Nephron (organoid): ENCODE measurements around the gene SPOCK2.

ENCODE experiments used
- H3K27ac Mint-ChIP-seq, 3 experiments: 2 replicates each; pipeline ENCODE4 v1.8.0; 2020; ENCODE audit warnings: mixed read lengths in 3 of 3, mild to moderate bottlenecking in 2 of 3, moderate library complexity in 1 of 3
- H3K27me3 Mint-ChIP-seq: 2 replicates; pipeline ENCODE4 v1.8.0; 2021; ENCODE audit warnings: low read depth, mild to moderate bottlenecking, moderate library complexity, mixed read lengths
- H3K36me3 Mint-ChIP-seq: 2 replicates; pipeline ENCODE4 v1.8.0; 2020; ENCODE audit warnings: low read depth, mixed read lengths
- H3K4me1 Mint-ChIP-seq: 2 replicates; pipeline ENCODE4 v1.8.0; 2020; ENCODE audit warnings: mixed read lengths
- H3K4me3 Mint-ChIP-seq, 3 experiments: 2 replicates each; pipeline ENCODE4 v1.8.0; 2020; ENCODE audit warnings: mild to moderate bottlenecking in 3 of 3, mixed read lengths in 3 of 3, moderate library complexity in 2 of 3
- H3K9me3 Mint-ChIP-seq: 2 replicates; pipeline ENCODE4 v1.8.0; 2020; ENCODE audit warnings: mixed read lengths
- TF ChIP-seq, protein P1 (sequence below), 3 experiments: fragments of 200-600 bp; sonication (generic); IDR thresholded peaks; one replicate each; pipeline ENCODE4 v1.5.0; 2021; ENCODE audit warnings: antibody characterized with exemption in 3 of 3; ENCODE audit not compliant: unreplicated experiment in 3 of 3

The SPOCK2 gene

DNA sequence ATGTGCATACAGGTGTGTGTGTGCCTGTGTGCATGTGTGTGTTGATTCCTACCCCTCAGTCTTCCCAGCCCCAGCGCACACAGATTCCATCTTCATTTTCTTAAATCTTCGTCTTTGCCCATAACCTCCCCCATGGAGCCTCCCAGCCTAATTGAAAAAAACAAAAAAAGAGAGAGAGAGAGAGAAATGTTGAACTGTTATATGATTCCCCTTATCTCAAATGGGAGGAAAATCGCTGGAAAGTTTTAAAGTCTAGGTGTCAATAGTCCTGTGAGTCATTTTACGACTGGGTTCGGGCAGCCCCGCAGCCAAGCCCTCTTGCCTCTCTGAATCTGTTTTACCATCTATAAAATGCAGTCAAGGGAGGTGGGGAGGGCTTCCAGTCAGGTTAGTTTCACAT lies 60.9 kb downstream of the SPOCK2 start:
- H3K4me3 Mint-ChIP-seq = peak overlapping the region in 1 of 3 experiments; percentile 39
- peaks cover 65% of the 10 kb centered on the region for H3K4me1 Mint-ChIP-seq
- H3K36me3 Mint-ChIP-seq = no peaks in the 10 kb centered on the region
- H3K27ac Mint-ChIP-seq = peak overlapping the region; percentile 17 to 94 (median 84)
- peaks cover 10% of the 10 kb centered on the region for H3K27me3 Mint-ChIP-seq
- H3K9me3 Mint-ChIP-seq = peaks cover 4% of the 10 kb centered on the region
- TF ChIP-seq, protein P1, sequence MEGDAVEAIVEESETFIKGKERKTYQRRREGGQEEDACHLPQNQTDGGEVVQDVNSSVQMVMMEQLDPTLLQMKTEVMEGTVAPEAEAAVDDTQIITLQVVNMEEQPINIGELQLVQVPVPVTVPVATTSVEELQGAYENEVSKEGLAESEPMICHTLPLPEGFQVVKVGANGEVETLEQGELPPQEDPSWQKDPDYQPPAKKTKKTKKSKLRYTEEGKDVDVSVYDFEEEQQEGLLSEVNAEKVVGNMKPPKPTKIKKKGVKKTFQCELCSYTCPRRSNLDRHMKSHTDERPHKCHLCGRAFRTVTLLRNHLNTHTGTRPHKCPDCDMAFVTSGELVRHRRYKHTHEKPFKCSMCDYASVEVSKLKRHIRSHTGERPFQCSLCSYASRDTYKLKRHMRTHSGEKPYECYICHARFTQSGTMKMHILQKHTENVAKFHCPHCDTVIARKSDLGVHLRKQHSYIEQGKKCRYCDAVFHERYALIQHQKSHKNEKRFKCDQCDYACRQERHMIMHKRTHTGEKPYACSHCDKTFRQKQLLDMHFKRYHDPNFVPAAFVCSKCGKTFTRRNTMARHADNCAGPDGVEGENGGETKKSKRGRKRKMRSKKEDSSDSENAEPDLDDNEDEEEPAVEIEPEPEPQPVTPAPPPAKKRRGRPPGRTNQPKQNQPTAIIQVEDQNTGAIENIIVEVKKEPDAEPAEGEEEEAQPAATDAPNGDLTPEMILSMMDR (IDR thresholded peaks at IDR 0.05; ENCODE audit: unreplicated experiment in 3 of 3) = no peak

DNA sequence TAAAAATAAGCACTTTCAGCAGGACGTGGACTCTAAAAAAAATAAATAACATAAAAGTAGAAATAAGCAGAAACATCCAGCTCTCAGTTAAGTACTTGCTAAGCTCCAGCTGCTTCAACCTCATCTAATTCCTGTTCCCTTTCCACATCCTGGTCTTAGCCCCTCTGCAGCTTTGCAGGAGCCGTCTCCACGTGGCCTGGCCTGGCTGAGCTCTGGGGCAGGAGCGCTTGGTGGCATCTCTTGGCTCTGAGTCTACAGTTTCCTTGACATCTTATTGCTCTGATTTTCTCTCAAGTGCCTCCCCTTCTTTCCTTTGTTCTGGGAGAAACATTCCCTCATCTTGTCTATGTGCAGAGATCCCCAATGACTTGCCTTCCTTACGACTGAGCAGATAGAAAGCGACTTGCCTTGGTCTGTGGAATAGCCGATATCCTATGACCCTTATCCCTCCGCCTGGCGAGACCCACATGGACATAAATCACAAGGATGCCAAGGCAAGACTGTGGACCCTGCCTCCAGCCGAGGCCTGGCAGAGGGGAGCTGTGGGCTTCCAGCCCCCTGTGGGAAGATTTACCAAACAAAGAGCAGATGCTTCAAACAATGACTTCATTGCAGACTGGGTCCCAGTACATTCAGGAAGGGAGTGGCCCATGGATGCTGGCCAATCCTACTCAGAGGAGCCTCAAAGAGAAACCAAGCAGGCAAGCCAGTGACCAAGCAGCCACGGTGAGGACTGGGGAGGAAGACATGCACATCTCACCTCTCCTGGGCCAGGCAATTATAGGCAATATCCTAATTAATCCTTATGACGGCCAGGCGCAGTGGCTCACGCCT lies 61.9 kb downstream of the SPOCK2 start:
- H3K27ac Mint-ChIP-seq = peak overlapping the region; percentile 21 to 94 (median 39)
- H3K36me3 Mint-ChIP-seq = no peaks in the 10 kb centered on the region
- TF ChIP-seq, protein P1 (IDR thresholded peaks at IDR 0.05; ENCODE audit: unreplicated experiment in 3 of 3) = no peak
- H3K27me3 Mint-ChIP-seq = peaks cover 10% of the 10 kb centered on the region
- H3K4me1 Mint-ChIP-seq = peaks cover 64% of the 10 kb centered on the region
- peaks cover 4% of the 10 kb centered on the region for H3K9me3 Mint-ChIP-seq
- no peak overlapping the region for H3K4me3 Mint-ChIP-seq

GRCh38 chr10:72025832-72026231 lies 62.5 kb downstream of the SPOCK2 start:
- TF ChIP-seq, protein P1 (IDR thresholded peaks at IDR 0.05; ENCODE audit: unreplicated experiment in 3 of 3) = no peak
- Mint-ChIP-seq H3K4me1 (peaks cover 67% of the 10 kb centered on the region), H3K36me3 (no peaks in the 10 kb centered on the region), H3K27ac (peak overlapping the region in 2 of 3 experiments; percentile 6 to 94), H3K27me3 (peaks cover 10% of the 10 kb centered on the region), H3K4me3 (no peak overlapping the region), H3K9me3 (peaks cover 4% of the 10 kb centered on the region)

GRCh38 chr10:72025400-72025799 lies 63.0 kb downstream of the SPOCK2 start:
- H3K27me3 Mint-ChIP-seq = peaks cover 7% of the 10 kb centered on the region
- peaks cover 63% of the 10 kb centered on the region for H3K4me1 Mint-ChIP-seq
- peaks cover 4% of the 10 kb centered on the region for H3K9me3 Mint-ChIP-seq
- no peak overlapping the region for H3K4me3 Mint-ChIP-seq
- no peaks in the 10 kb centered on the region for H3K36me3 Mint-ChIP-seq
- peak overlapping the region in 2 of 3 experiments; percentile 6 to 91 for H3K27ac Mint-ChIP-seq
- TF ChIP-seq, protein P1 (IDR thresholded peaks at IDR 0.05; ENCODE audit: unreplicated experiment in 3 of 3) = no peak

DNA sequence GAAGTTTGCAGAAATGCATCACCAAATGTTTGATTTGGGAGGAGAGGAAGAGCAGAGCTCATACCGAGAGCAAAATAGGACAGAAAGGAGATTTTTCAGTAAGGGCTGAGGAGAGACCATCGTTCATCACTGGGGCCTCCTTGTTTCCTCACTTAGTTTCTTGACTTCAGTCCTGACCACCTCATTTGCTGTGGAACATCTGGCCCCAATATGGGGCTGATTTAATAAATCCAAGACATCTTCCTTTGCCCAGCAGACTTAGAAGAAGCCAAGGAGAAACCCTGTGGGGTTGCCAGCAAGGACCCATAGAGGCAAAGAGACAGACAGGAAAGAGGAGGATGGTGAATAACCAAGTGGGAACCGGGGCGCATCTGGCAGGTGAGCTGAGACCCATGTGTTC lies 63.8 kb downstream of the SPOCK2 start:
- H3K27ac Mint-ChIP-seq = peak overlapping the region in 2 of 3 experiments; percentile 78 to 91
- peaks cover 4% of the 10 kb centered on the region for H3K9me3 Mint-ChIP-seq
- no peaks in the 10 kb centered on the region for H3K36me3 Mint-ChIP-seq
- H3K4me1 Mint-ChIP-seq = peaks cover 68% of the 10 kb centered on the region
- TF ChIP-seq, protein P1 (IDR thresholded peaks at IDR 0.05; ENCODE audit: unreplicated experiment in 3 of 3) = no peak
- H3K4me3 Mint-ChIP-seq = no peak overlapping the region
- peaks cover 3% of the 10 kb centered on the region for H3K27me3 Mint-ChIP-seq

GRCh38 chr10:72022228-72022627 lies 66.1 kb downstream of the SPOCK2 start:
- Mint-ChIP-seq H3K27ac (peak overlapping the region in 1 of 3 experiments; percentile 62), H3K4me1 (peaks cover 67% of the 10 kb centered on the region), H3K27me3 (peaks cover 5% of the 10 kb centered on the region), H3K4me3 (no peak overlapping the region), H3K36me3 (no peaks in the 10 kb centered on the region), H3K9me3 (no peaks in the 10 kb centered on the region)
- TF ChIP-seq, protein P1 (IDR thresholded peaks at IDR 0.05; ENCODE audit: unreplicated experiment in 3 of 3) = no peak
